Neural progenitor cell (in vitro differentiated cells): ENCODE measurements around the gene PGBD5.

Source experiments
- CTCF ChIP-seq: fragments of 200-600 bp; sonication (generic); IDR thresholded peaks from 2 replicates; pipeline ENCODE4 v1.5.1; 2017; ENCODE audit warnings: antibody characterized with exemption, mild to moderate bottlenecking
- EZH2 ChIP-seq: fragments of 200-600 bp; sonication (generic); IDR thresholded peaks from 2 replicates; pipeline ENCODE4 v1.6.1; 2017; ENCODE audit warnings: antibody characterized with exemption, mild to moderate bottlenecking, moderate library complexity

DNA sequence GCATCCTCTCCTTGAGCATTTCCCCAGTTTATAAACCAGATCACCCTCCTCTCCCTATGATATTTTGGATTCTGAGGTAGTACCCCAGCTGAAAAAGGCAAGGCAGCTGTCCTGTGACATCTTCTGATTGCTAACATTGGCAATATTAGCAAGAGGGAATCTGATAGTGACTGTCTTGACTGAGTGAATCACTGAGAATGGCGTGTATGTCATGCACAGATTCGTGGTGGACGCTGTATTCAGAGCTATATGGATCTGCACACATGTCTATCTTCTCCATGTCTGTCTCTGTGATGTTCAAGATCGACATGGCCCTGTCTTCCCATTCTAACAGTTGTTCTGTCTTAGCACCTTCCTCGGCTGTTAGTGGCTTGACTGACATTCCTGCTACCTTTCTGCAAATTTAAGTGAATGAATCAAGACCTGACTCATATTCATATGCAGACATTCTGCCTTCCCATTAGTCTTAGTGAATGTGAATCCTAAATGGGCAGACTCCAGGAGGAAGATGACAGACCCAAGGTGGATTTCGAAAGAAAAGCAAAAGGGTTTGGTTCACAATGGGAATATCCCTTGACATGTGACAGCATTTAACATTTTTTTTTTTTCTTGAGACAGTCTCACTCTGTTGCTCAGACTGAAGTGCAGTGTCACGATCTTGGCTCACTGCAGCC lies 97.7 kb downstream of the PGBD5 start:
- no peak for TF ChIP-seq CTCF
- TF ChIP-seq EZH2: no peak
